Suppressor macrophage (primary cell): Measurements from ENCODE around the gene GPC3.

ENCODE experiments used
- DNase-seq, 4 experiments: peaks; one replicate each; pipeline ENCODE4 v3.0.0-alpha.2; 2020 to 2022

The GPC3 gene

GRCh38 chrX:133966199-133966598 lies 19.2 kb downstream of the GPC3 start:
- DNase-seq = no peak

- DNase-seq = no peak
Observed at GRCh38 chrX:133965321-133965720, 20.1 kb downstream of the GPC3 start.

- no peak for DNase-seq
Observed at GRCh38 chrX:133961046-133961445, 24.3 kb downstream of the GPC3 start.

- DNase-seq = no peak
Observed at GRCh38 chrX:133959972-133960371, 25.4 kb downstream of the GPC3 start.

GRCh38 chrX:133958997-133959688 lies 26.3 kb downstream of the GPC3 start:
- no peak for DNase-seq

- no peak for DNase-seq
Observed at GRCh38 chrX:133956570-133957340, 28.6 kb downstream of the GPC3 start.

GRCh38 chrX:133953785-133954355 lies 31.5 kb downstream of the GPC3 start:
- no peak for DNase-seq

- DNase-seq = no peak
Observed at GRCh38 chrX:133953078-133953477, 32.3 kb downstream of the GPC3 start.

GRCh38 chrX:133951098-133951497 lies 34.3 kb downstream of the GPC3 start:
- no peak for DNase-seq

GRCh38 chrX:133950214-133950613 lies 35.2 kb downstream of the GPC3 start:
- DNase-seq = no peak

GRCh38 chrX:133948895-133949294 lies 36.5 kb downstream of the GPC3 start:
- no peak for DNase-seq

- DNase-seq = no peak
Observed at GRCh38 chrX:133947996-133948395, 37.4 kb downstream of the GPC3 start.

- no peak for DNase-seq
Observed at GRCh38 chrX:133947022-133947421, 38.4 kb downstream of the GPC3 start.

GRCh38 chrX:133943507-133943906 lies 41.9 kb downstream of the GPC3 start:
- DNase-seq = no peak

- no peak for DNase-seq
Observed at GRCh38 chrX:133939655-133940302, 45.6 kb downstream of the GPC3 start.

GRCh38 chrX:133938530-133938929 lies 46.9 kb downstream of the GPC3 start:
- DNase-seq = no peak

- DNase-seq = no peak
Observed at GRCh38 chrX:133937022-133937421, 48.4 kb downstream of the GPC3 start.

GRCh38 chrX:133935076-133935475 lies 50.3 kb downstream of the GPC3 start:
- DNase-seq = no peak

GRCh38 chrX:133933316-133933715 lies 52.1 kb downstream of the GPC3 start:
- no peak for DNase-seq

GRCh38 chrX:133929836-133930464 lies 55.4 kb downstream of the GPC3 start:
- DNase-seq = no peak

GRCh38 chrX:133928365-133928764 lies 57.0 kb downstream of the GPC3 start:
- no peak for DNase-seq

- no peak for DNase-seq
Observed at GRCh38 chrX:133926809-133927208, 58.6 kb downstream of the GPC3 start.

GRCh38 chrX:133926099-133926498 lies 59.3 kb downstream of the GPC3 start:
- no peak for DNase-seq
